ENCODE measurements around the gene HES5. TPM values are rescaled to one million over a fixed set of nuclear protein-coding genes. Genes with fewer than 3 reads are reported as not detected.

HES5 gene
- total RNA-seq, 1 experiment from 2014 or later: not detected

- Mint-ChIP-seq H3K27me3 (ENCODE audit: low read depth) (peaks cover 87% of the 10 kb centered on the region), H3K36me3 (ENCODE audit: insufficient read depth in 1 of 3, low read depth in 3 of 3) (no peaks in the 10 kb centered on the region; a peak in 1 of 7 replicates), H3K4me3 (no peak overlapping the region; a peak in 1 of 5 replicates), H3K4me1 (peaks cover 19 to 24% of the 10 kb centered on the region in 2 experiments), H3K27ac (no peak overlapping the region), H3K9me3 (no peaks in the 10 kb centered on the region; a peak in 1 of 5 replicates)
- Histone ChIP-seq H2BK15ac (ENCODE audit: low read depth, low read length) (no peak overlapping the region), H3K18ac (ENCODE audit: insufficient read length, low read depth, low read length) (no peak overlapping the region), H2BK20ac (ENCODE audit: low read depth, low read length, poor library complexity, severe bottlenecking) (no peak overlapping the region), H2BK5ac (ENCODE audit: insufficient read length, low read length) (no peak overlapping the region), H4K91ac (ENCODE audit: insufficient read length, low read depth, low read length) (no peak overlapping the region), H3K23me2 (ENCODE audit: insufficient read length, low read depth, low read length, poor library complexity, severe bottlenecking) (peaks cover 6% of the 10 kb centered on the region), H2BK120ac (ENCODE audit: low read depth, low read length, poor library complexity, severe bottlenecking) (no peak overlapping the region), H3K79me1 (ENCODE audit: insufficient read depth, low read depth, low read length, poor library complexity, severe bottlenecking) (no peaks in the 10 kb centered on the region), H2AK5ac (ENCODE audit: insufficient read length, low read length) (no peak overlapping the region), H3K4ac (ENCODE audit: low read depth, low read length) (no peak overlapping the region), H3K4me2 (ENCODE audit: insufficient read depth, insufficient read length, low read length) (peak overlapping the region; percentile 35), H4K8ac (replicated peaks; ENCODE audit: insufficient read length, low read depth, low read length) (no peak overlapping the region), H4K20me1 (ENCODE audit: control insufficient read depth, insufficient read depth, insufficient read length) (peaks cover 3% of the 10 kb centered on the region), H3K79me2 (ENCODE audit: insufficient read depth, low read length) (no peaks in the 10 kb centered on the region), H3K27me3 (ENCODE audit: insufficient read depth, low read length) (peaks cover 40% of the 10 kb centered on the region; the same call in 1 of the 2 replicates), H2BK12ac (ENCODE audit: insufficient read length, low read depth, low read length) (no peak overlapping the region), H3K56ac (ENCODE audit: insufficient read length, low read depth, low read length) (no peak overlapping the region), H3K27ac (ENCODE audit: insufficient read length, low read depth, low read length) (no peak overlapping the region), H3K4me1 (ENCODE audit: insufficient read depth, low read length) (no peaks in the 10 kb centered on the region; the same call in 1 of the 2 replicates), H3T11ph (ENCODE audit: low read length) (no peak overlapping the region), H3K23ac (ENCODE audit: insufficient read length, low read depth, low read length) (no peak overlapping the region), H3K14ac (ENCODE audit: insufficient read depth, low read length) (no peak overlapping the region), H3K9me3 (ENCODE audit: control insufficient read depth, low read depth, low read length) (no peaks in the 10 kb centered on the region), H2AFZ (ENCODE audit: low read length) (no peak overlapping the region), H4K5ac (ENCODE audit: insufficient read length, low read depth, low read length) (no peak overlapping the region), H3K9ac (ENCODE audit: extremely low read depth, insufficient read length, low read length) (no peak overlapping the region)
- WGBS (ENCODE audit: extremely low coverage, insufficient read length, low lambda C conversion rate): no CpG with 5 or more reads among the region's 30 CpGs
- TF ChIP-seq CTCF (conservative IDR thresholded peaks at IDR 0.05): no peak
- no peak for DNase-seq
Measured at GRCh38 chr1:2530513-2531361, 674 bp upstream of the HES5 start.
